GM18868 (cell line): ENCODE results near the gene PCK2.

Source experiments
- ATAC-seq: cut with Tn5 transposase; IDR thresholded peaks from one replicate; pipeline ENCODE4 v1.9.1; 2021; ENCODE audit warnings: mild to moderate bottlenecking, moderate library complexity; ENCODE audit not compliant: unreplicated experiment

The PCK2 gene

DNA sequence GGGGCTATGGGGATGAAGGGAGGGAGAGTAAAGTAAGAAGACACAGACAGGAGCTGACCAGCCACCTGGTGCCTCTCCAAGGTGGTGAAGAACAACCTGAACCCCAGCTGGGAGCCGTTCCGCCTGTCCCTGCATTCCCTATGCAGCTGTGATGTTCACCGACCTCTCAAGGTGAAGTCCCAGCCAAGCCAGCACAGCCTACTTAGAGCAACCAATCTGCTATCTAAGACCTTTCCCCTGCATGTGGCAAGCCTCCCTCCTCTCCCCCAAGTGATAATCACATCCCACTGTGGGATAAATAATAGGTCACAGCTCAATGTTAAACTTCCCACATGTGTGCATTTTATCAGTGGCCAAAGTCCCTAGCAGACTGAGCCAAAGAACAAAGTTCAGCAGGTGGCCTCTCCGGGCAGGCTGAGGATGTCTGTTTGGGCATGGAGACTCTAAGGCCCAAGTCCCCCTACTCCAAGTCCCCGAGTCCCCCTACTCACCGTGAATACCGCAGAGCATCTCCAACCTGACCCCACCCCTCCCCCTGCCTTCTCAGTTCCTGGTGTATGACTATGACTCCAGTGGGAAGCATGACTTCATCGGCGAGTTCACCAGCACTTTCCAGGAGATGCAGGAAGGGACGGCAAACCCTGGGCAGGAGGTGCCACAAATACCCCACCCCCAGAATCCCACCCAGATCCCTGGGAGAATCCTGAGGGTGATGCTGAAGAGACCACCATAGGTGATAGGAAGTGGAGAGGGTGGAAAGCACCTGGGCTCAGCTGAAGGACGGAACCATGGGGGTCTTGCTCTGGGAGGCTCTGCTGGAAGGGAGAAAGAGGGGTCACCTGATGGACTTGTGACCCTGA lies 19.3 kb upstream of the PCK2 start:
- ATAC-seq, result no peak

DNA sequence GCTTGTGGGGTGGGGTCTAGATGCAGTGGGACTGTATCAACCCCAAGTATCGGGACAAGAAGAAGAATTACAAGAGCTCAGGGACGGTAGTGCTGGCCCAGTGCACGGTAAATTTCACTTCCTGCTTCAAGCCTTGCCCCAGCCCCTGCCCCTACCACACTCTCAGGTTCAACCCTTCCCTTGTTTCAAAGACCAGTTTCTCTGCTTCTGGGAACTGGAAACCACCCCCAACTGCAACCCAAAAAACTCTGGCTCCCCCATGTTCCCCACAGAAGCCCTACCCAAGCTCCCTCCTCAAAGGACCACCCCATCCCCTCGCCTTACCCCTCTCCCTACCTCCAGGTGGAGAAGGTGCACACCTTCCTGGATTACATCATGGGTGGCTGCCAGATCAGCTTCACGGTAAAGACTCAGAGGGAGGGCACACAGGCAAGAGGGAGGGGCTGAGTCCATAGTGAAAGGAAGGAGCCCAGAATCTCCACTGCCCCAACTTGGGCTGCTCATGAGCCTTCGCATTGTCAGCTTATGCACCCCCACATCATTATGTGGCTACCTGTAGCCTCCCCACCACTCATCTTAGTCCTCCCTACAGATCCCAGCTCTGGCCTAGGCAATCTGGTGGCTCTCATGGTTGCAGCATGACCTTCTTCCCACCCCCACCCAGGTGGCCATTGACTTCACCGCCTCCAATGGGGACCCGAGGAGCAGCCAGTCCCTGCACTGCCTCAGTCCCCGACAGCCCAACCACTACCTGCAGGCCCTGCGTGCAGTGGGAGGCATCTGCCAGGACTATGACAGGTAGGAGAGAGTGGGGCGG lies 18.4 kb upstream of the PCK2 start:
- peak; percentile 76 for ATAC-seq

DNA sequence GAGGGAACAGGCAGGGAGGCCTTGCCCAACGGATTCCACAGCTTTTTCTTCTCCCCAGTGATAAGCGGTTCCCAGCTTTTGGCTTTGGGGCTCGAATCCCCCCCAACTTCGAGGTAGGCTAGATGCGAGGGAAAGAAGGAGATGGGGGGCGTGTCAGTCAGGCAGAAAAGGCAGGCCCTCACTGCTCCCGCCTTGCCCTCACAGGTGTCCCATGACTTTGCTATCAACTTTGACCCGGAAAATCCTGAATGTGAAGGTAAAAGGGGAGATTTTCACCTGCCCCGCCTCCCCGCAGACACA lies 17.9 kb upstream of the PCK2 start:
- no peak for ATAC-seq

DNA sequence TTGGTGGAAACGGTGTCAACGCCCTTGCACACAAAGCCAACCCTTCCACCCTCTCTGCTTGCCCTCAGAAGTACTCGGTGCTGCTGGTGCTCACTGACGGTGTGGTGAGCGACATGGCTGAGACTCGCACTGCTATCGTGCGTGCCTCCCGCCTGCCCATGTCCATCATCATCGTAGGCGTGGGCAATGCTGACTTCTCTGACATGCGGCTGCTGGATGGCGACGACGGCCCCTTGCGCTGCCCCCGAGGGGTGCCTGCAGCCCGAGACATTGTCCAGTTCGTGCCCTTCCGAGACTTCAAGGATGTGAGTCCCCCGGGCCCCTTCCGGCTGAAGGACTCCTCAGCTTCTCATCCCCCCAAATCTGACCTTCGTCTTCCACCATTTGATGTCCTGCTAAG lies 17.0 kb upstream of the PCK2 start:
- ATAC-seq, result no peak

DNA sequence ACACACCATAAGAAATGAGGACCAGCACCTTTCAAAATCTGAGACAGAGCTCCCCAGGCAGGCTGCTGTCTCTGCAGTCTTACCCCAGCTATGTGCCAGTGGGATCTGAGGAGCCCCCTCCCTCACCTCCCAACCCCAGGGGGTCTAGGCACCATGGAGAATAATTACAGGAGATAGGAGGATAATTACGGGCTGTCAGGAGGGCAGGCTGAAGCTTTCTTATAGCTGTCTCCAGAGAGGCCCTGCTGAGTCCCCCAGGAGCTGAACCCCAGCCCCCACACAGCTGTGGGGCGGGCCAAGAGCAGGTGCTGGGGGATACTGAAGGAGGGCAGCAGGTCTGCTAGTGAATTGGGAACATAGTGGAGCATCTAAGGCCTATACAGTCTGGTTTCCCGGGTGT lies 16.0 kb upstream of the PCK2 start:
- no peak for ATAC-seq

DNA sequence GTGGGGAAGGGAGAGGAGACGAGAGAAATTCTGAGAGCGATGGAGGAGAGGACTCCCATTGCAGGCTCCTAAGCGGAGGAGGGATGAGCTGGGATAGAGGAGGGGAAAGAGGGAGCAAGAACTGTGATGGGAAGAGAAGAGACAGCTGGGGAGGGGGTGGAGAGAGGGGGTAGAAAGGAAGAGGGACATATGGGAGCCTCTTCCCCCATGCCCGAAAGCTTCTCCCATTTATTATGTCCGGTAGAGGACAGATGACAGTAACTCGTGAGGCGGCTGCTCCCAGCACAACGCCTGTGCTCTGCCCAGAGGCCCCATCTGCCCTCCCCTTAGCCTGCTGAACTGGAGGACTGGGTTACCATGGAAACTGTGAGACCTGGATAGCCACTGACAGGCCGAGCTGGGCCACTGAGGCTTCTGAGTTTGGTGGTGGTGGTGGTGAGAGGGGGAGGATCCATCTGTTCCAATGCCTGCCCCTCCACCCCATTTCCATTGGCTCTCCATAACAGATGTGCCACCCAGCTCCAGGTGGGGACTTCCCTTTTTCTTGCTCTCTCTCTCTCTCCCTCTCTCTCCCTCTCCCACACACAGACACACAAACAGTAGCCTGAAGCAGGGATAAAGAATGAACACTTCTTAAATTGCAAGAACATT lies 14.5 kb upstream of the PCK2 start:
- ATAC-seq, result no peak

DNA sequence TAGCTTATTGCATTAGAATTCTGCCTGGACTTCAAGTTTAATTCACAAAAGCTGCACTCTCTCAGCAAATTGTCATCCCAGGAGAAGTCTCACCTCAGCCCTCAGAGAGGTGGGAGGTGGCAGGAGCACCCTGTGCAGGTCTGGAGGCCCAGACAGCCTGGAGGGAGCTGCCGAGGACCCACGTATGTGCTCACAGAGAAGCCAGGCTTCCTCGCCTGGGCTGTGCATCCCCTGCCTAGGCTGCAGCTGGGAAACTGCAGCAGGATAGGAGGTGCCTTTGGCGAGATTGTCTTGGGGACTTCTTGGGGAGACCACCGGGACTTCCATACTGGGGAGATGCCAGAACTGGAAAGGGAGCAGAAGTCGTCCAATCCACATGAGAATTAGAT lies 14.0 kb upstream of the PCK2 start:
- no peak for ATAC-seq

DNA sequence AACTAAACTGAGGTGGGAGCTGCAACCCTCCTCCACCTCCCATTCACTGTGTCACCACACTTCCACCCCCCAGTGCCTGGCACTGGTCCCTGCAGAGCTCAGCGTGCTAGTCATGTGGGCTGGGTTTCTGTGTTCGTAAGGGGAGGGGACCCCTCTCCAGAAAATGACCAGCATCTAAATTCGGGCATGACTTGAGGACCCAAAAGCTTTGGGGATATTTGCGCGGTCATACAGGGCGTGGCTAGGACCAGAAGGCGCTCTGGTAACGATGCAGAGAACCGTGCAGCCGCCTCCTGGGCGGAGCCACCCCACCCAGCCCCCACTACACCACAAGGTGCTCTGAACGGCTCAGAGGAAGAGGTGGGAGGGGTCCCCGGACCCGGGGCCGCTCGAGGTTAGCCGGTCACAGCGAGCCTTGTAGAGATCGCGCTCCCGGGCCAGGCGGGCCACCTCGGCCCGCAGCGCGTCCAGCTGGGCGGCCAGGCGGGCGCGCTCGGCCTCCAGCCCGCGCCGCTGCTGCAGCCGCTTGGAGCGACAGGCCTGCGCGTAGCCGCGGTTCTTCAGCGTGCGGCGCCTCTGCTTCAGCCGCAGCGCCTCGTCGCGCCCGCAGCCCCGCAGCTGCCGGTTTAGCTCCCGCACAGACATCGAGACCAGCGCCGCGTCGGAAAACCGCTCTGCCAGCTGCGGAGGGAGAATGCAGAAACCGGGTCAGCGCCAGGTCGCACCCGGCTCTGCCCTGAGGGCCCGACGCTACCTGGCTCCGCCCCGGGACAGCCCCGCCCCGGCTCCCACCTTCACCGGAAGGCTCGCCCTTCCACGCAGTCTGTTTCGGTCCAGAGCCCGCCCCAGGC lies 13.0 kb upstream of the PCK2 start:
- ATAC-seq, result peak; percentile 94

DNA sequence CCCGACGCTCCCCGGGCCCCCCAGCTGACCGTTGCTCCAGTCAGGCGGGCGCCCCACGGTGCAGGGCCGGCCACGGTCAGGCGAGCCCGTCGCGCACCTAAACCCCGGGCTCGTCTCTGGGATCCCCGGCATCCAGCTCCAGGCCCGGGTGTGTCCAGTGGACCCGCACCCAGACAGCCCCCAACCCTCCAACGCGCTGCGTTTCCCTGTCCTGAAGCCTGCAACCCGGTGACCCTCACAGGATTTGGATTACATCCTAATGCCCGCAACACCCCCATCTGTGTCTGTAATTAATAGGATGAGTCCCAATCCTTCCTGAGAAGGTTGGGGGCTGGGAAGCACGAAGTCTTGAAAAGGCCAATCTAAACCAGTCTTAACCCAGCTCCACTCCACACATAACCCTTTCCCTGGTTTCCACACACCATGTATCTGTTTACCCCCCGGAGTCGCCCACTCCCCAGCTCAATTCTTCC lies 12.3 kb upstream of the PCK2 start:
- ATAC-seq, result no peak

DNA sequence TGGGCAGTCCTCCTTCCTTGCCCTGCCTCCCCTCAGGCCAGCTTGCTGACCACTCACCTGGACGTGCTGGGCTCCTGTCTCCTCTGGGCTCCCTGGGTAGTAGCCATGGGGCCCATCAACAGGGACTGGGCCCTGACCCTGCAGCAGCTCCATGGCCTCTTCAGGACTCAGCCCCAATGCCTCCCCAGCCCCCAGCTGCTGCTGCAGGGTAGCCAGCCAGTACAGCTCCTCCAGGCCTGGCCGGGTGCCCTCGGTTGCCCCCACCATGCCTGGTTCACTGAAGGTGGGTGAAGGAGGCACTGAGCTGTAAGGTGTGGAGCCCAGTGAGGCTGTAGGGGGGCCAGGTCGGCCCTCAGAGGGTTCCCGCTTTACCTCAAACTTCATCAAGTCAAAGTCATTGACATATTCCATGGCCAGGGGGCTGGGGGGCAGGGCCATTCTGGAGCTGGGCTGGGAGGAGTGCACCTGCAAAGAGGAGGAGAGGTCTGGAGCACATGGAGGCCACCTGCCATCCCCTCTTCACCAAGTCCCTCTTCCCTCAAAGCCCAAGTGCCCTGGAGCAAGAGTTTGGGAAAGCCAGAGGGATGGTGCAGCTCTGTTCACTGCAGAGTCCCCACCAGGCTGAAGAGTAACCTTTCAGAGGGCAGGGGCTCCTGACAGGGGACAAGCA lies 11.6 kb upstream of the PCK2 start:
- no peak for ATAC-seq

DNA sequence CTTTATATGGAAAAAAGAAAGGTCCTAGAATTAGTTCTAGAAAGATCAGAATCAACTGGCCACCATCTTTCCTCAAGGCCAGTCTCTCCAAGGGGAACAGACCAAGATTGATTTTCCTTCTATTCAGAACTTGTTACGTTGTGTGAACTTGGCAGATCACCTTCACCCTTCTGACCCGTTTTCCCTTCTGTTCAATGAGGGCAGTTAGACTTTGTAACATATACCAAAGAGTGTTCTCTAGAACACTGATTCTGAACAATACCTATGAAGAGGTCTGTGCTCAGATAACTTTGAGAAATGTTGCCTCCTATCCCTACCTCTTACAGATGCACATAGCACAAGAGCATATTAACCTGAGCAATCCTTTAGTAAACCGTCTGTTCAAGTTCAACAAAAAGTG lies 10.6 kb upstream of the PCK2 start:
- no peak for ATAC-seq

DNA sequence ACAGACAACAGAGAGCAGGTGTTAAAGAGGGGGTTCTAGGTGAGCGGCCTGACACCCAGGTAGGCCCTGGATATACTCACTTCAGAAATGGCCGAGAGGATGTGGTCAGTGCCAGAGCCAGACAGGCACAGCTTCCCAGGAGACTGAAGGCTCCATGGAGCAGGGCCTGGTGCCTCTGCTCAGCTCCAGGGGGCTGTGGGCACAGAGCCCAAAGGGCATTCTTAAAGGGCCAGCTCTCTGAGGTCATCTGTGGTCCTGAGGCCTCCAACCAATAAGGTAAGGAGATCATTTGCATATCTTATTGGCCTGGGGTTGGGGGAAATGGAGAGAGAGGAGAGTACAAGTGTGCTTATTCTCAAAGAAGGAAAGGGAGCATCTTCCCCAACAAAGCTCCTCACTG lies 9.7 kb upstream of the PCK2 start:
- no peak for ATAC-seq

DNA sequence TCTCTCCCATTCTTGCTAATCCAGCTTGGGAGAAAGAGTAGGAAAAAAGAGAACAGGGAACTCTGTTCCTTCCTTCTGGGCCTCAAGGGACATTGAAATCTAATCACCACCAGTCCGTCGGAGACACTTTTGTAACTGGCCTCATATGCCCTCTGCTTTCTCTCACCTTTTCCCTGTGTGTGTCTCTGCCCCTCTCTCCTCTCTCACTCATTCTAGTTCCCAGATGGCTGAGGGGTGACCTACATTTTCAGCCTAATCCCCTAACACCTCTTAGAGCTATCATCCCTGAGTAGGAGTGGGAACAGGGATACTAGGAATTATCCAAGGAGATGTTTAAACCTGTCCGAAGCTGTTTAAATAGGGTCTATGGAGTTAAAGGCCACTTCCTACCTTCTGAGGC lies 8.9 kb upstream of the PCK2 start:
- no peak for ATAC-seq

DNA sequence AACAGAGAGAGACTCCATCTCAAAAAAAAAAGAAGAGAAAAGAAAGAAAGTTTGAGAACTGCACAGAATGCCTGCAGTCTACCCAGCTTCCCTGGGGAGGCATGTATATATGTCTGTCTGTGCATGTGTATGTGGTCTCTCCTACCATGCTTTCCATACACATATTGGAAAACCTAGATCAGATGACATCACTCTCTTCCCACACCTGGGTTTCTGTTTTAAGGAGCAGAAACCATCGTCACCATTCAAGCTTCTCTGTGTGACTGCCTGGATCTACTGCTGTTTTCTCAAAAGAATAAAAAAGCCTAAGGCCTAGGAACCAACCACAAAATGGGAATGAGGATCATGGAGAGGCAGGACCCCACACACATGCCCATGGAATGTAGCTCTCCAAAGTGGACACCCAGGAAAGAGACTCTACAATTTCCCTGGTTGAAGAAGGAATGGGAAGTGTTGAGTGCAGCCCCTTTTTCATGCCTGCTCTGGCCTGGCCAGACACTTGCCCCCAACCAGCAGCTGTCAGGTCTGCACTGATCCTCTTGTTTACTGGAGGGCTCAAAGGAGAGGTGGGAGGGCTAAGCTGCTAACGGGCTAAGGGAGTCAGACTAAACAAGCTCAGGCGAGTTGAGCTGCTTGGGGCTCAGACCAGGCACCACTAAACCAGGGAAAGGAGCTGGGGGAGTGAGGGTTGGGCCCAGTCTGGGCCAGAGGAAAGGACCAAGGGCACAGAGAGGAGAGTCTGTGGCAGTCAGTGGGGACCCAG lies 7.7 kb upstream of the PCK2 start:
- no peak for ATAC-seq

DNA sequence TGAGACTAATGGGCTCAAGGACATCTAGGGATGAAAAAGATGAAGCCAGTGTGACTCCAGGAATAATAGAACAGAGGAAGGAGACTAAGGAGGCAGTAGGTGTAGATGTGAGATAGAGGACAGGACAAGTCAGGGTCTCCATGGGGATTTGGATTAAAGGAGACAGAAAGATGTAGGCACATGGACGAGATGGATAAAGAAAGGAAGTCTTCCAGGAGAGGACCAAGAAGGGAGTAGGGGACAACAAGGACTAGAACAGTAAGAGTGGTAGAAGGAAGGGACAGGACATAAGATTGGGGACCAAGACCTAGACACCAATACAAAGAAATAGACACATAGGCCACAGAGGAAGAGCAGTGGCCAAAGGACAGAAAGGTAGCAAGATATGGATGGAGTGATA lies 7.1 kb upstream of the PCK2 start:
- no peak for ATAC-seq

DNA sequence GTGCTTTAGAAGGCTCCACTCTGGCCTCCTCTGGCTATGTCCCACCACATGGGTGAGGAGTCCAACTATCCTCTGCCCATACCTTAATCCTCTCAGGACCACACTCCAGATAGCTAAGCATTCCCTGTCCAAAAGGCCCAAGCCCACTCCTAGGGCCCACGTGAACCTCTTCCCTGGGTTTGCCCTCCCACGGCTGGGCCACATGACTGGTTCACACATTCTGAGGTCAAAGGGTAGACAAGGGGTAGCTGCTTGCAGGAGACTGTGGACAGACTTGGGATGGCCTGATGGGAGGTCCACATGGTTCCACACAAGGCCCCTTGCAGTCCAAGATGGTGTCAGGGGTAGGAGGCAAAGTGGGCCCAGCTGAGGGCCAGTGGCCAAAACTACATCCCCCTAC lies 6.0 kb upstream of the PCK2 start:
- no peak for ATAC-seq

DNA sequence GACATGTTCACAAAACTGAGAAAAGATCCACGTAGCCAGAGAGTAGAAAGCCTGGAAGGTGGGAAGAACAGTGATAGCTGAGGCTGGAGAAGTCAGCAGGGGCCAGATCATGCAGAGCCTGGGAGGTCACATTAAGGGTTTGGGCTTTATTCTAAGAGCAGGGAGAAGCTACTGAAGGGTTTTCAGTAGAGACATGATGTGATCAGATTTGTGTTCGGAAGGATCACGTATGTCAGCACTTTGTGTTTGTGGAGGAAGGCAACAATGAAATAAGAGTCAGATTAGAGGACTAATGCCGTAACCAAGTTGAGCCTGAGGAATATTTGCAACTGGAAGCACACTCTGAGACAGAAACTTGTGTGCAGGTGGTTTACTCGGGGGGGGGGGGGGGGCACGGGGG lies 4.2 kb upstream of the PCK2 start:
- no peak for ATAC-seq

DNA sequence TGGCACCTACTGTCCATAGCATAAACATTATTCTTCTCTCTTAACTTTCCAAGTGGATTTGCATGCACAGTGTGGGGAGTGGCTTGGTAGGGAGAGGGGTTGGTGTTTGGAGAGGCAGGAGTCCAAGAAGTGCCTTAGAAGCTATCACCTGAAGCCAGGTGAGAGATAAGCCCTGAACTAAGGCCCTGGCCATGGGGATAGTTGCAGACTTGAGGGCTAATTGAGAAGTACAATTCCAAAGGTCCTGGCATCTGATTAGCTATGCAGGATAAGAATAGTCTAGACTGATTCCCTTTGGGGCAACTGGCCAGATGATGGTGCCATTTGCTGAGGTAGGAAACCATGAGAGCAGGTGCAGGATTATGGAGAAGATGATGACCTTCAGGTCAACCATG lies 2.0 kb upstream of the PCK2 start:
- ATAC-seq, result no peak

DNA sequence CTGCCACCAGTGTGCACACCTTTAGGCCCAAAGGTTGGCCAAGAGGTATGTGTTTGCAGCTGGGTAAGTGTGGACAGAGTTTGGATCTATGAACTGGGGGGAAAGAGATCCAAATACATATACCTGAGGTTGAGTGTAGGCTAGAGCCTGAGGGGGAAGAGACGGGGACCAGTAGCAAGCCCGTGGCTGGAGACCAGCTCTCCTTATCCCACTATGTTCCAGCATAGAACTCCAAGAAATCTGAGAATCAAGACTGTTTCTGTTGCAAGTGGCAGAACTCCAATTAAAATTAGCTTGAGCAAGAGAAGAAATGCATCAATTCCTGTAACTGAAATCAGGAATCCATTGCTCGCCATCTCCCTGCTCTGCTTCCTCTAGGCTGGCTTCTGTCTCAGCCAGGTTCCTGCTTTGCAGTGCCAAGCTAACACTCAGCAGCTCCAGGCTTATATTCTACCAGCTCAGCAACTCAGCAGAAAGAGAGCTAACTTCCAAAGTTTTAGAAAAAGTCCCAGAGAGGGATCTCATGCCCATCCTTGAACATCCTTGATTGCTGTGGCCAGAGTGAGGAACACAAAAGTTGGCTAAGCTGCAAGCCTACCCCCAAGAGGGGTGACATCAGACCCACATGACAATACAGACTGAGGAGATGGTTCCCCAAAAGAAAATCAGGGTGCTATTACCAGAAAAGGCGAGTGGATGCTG lies 1.5 kb upstream of the PCK2 start:
- no peak for ATAC-seq
